Muscle of leg (tissue), 11 donors: ENCODE results near the gene MLH3. TPM values are rescaled to one million over a fixed set of nuclear protein-coding genes. Genes with fewer than 3 reads are reported as not detected.

Experiments
- DNase-seq: peaks from one replicate; pipeline ENCODE4 v3.0.0; 2013
- H3K27ac ChIP-seq: one replicate; pipeline ENCODE4 v1.5.1; 2013; ENCODE audit warnings: mild to moderate bottlenecking, low read length, control low read depth
- H3K27me3 ChIP-seq: one replicate; pipeline ENCODE4 v1.6.1; 2013; ENCODE audit warnings: low read length; ENCODE audit not compliant: control insufficient read depth, insufficient read depth
- H3K36me3 ChIP-seq: one replicate; pipeline ENCODE4 v1.6.1; 2013; ENCODE audit warnings: low read length; ENCODE audit not compliant: control insufficient read depth, insufficient read depth
- H3K4me1 ChIP-seq: one replicate; pipeline ENCODE4 v1.6.1; 2013; ENCODE audit warnings: low read length; ENCODE audit not compliant: control insufficient read depth, insufficient read depth
- H3K4me3 ChIP-seq: one replicate; pipeline ENCODE4 v1.5.1; 2013; ENCODE audit warnings: low read length, control low read depth
- H3K9me3 ChIP-seq: replicated peaks from 2 replicates; pipeline ENCODE4 v1.6.1; 2013; ENCODE audit warnings: low read depth, low read length; ENCODE audit not compliant: control insufficient read depth
- WGBS: methylation state at CpG from one replicate; pipeline ENCODE4 v1.1.5; 2013; ENCODE audit warnings: missing lambda C conversion rate; ENCODE audit not compliant: insufficient coverage; 5-methylcytosine and 5-hydroxymethylcytosine counted together
- polyA plus RNA-seq, 8 donors: library from polyadenylated mRNA; unstranded; fragments of 120-200 nt; gene quantifications; one replicate each; pipeline versions ENCODE4 v1.2.1 to v1.2.3, GENCODE V29; 2013; ENCODE audit warnings: inconsistent platforms in 1 of 8, low replicate concordance in 1 of 8; ENCODE audit not compliant: insufficient read length in 8 of 8, insufficient read depth in 1 of 8
- total RNA-seq: library from RNA; stranded (reverse); fragments of 120-200 nt; gene quantifications from one replicate; pipeline ENCODE4 v1.2.4, GENCODE V29; 2013

Gene MLH3
- total and polyA plus RNA-seq, 9 donors: 18.4 to 40.9 (median 20.0) TPM

DNA sequence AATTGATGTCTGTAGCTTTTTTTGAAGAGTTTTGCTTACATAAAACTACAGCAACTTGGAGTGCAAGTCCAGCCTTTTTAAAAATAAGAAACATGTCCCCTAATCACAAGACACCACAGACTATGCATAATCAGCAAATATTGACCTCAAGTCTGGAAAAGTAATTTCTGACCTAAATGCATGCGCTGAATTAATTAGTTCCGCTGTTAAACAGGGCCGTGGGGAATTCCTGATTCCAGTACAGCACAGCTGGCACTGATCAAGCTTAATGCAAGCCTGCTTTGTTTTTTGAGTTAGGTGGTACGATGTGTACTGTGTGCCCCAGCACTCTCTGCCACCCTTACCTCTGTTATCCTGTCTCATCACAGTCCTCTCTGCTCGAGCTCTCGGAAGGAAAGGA is 9.2 kb downstream of the MLH3 start:
- H3K27ac ChIP-seq: no peak overlapping the region

DNA sequence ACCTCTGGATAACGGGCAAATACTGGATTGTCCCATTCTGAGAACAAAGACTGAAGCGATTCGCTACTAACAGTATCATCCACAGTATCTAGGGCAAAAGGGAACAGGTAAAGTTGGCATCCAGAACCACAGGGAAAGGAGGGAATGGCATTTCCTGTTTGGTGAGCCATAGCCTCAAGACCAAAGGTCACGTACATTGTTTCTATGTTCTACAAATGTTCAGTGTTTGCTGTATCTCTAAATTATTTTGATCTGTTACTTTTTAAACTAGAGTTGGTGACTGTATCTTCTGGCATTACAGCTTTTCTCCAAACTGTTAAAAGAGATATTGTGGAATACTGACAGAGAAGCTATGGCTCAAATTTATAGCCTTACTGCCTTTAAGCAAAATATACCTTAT is 9.7 kb downstream of the MLH3 start:
- Histone ChIP-seq H3K9me3 (no peaks in the 10 kb centered on the region), H3K27ac (no peak overlapping the region), H3K4me3 (no peak overlapping the region), H3K36me3 (peaks cover 22% of the 10 kb centered on the region), H3K27me3 (no peaks in the 10 kb centered on the region), H3K4me1 (peaks cover 3% of the 10 kb centered on the region)
- no peak for DNase-seq
- no CpG with 5 or more reads among the region's 4 CpGs for WGBS

More for the DNA sequence above, 9.2 kb downstream of the MLH3 start:
- no peak for DNase-seq
- H3K9me3 ChIP-seq: no peaks in the 10 kb centered on the region
- WGBS: 20% methylated on average over 1 of the region's 6 CpGs
- H3K4me3 ChIP-seq: no peak overlapping the region
- peaks cover 20% of the 10 kb centered on the region for H3K36me3 ChIP-seq
- no peaks in the 10 kb centered on the region for H3K27me3 ChIP-seq
- peaks cover 3% of the 10 kb centered on the region for H3K4me1 ChIP-seq

DNA sequence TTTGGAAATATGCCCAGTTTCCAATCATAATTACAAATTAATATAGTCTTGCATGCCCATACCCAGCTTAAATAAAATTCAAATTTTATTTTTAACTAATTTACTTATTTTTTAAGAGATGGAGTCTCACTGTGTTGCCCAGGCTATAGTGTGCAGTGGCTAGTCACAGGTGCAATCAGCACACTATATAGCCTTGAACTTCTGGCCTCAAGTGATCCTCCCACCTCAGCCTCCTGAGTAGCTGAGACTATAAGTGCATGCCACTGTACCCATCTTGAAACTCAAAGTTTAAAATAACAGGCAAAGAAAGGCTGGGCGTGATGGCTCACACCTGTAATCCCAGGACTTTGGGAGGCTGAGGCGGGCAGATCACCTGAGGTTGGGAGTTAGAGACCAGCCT is 10.3 kb downstream of the MLH3 start:
- WGBS: no CpG with 5 or more reads among the region's 2 CpGs
- H3K27me3 ChIP-seq: no peaks in the 10 kb centered on the region
- H3K27ac ChIP-seq: no peak overlapping the region
- peaks cover 25% of the 10 kb centered on the region for H3K36me3 ChIP-seq
- DNase-seq: no peak
- no peak overlapping the region for H3K4me3 ChIP-seq
- no peaks in the 10 kb centered on the region for H3K9me3 ChIP-seq
- H3K4me1 ChIP-seq: peaks cover 3% of the 10 kb centered on the region

DNA sequence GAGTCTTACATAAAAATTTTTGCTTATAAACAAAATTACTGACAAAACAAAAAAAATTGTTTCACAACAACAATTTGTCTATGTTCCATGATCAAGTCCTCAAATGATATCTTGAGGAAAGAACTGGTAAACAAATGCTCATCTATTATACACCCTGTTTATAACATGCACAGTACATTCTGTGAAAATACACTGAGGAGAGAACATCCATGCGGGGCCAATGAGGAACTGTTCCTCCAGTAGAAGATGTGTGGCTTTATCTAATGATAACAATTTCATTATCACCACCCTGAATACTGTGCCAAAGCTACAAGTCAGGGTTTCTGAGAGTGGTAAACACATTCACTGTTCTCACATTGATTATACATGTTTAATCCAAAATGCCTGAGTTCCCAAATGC is 10.8 kb downstream of the MLH3 start:
- H3K27ac ChIP-seq: no peak overlapping the region
- H3K4me3 ChIP-seq: no peak overlapping the region
- no CpG with 5 or more reads among the region's 1 CpG for WGBS
- peaks cover 3% of the 10 kb centered on the region for H3K4me1 ChIP-seq
- peaks cover 29% of the 10 kb centered on the region for H3K36me3 ChIP-seq
- H3K27me3 ChIP-seq: no peaks in the 10 kb centered on the region
- H3K9me3 ChIP-seq: no peaks in the 10 kb centered on the region
- DNase-seq: no peak

DNA sequence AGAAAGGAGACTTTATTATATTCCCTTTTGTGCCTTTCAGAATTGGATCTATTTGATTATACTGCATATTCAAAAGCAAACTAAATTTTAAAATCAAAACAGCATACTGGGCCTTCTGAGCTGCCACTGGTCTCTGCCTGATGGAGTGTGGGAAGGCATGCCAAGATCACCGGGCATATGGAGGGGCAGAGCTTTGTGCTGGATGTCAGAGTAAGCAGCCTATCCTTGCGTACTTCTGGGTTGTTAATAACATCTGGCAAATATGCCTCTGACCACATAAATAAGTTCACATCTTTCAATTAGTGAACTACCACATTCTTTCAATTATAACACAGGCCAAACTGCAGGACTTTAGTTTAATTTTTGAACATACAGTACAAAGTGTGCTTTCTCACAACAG is 18.3 kb downstream of the MLH3 start:
- DNase-seq: no peak
- WGBS: 67% methylated on average over 1 of the region's 2 CpGs
- Histone ChIP-seq H3K27ac (no peak overlapping the region), H3K36me3 (peaks cover 46% of the 10 kb centered on the region), H3K27me3 (no peaks in the 10 kb centered on the region), H3K4me1 (no peaks in the 10 kb centered on the region), H3K4me3 (no peak overlapping the region), H3K9me3 (no peaks in the 10 kb centered on the region)

DNA sequence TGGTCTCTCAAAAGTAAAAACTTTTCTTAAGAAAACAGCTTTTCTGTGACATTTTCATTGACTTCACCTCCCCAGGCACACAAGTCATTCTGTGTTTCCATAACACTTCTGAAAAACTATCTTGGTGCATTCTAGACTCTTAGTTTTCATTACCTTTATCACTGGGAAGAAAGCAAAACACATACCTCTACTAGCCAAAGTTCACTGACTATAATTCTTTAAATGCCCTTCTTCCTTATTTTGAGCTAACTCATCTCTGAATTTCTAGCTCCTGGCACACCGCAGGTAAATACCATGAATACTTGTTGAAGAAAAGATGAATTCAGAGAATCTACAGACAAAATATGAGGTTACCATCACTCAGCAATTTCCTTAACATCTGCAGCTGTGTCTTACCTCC is 21.1 kb downstream of the MLH3 start:
- no peak overlapping the region for H3K4me3 ChIP-seq
- no peaks in the 10 kb centered on the region for H3K4me1 ChIP-seq
- peaks cover 44% of the 10 kb centered on the region for H3K36me3 ChIP-seq
- H3K27ac ChIP-seq: no peak overlapping the region
- H3K27me3 ChIP-seq: no peaks in the 10 kb centered on the region
- DNase-seq: no peak
- H3K9me3 ChIP-seq: no peaks in the 10 kb centered on the region
- WGBS: no CpG with 5 or more reads among the region's 1 CpG

DNA sequence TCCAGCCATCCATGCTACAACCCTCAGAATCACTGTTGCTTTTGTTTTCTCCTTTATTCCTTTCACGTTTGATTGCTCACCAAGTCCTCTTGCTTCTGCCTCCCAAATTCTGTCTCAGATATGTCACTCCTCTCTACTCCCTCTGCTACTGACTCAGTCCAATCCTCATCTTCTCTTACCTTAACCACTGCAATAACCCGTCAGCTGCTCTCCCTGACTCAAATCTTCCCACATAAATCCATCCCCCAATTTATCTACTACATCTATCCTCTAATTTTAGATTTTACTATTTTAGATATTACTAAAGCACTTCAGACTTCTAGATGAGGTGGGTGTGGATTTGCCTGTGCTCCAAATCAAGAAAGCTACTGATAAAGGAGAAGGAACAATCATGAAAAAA is 25.4 kb downstream of the MLH3 start:
- Histone ChIP-seq H3K4me1 (no peaks in the 10 kb centered on the region), H3K9me3 (no peaks in the 10 kb centered on the region), H3K36me3 (peaks cover 30% of the 10 kb centered on the region), H3K27me3 (no peaks in the 10 kb centered on the region), H3K27ac (no peak overlapping the region), H3K4me3 (no peak overlapping the region)
- 93% methylated on average over 2 of the region's 2 CpGs for WGBS
- no peak for DNase-seq

DNA sequence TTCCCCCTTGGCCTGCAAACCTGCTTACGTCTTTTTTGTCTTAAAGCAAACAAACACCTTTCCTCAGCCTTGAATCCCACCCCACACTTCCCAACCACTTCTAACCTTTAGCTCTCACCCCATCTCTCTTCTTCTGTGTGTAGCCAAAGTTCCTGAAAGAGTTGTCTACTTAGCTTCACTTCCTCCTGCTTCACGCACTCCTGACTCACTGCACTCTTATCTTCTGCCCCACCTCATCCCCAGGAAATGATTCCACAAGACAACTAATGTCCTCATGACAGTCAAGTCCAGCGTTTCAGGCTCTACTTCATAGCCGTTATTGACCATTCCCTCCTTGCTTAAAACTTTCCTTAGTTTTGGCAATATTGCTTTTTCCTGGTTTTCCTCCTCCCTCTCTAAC is 26.2 kb downstream of the MLH3 start:
- Histone ChIP-seq H3K36me3 (peaks cover 33% of the 10 kb centered on the region), H3K4me1 (no peaks in the 10 kb centered on the region), H3K4me3 (no peak overlapping the region), H3K27me3 (no peaks in the 10 kb centered on the region), H3K9me3 (no peaks in the 10 kb centered on the region), H3K27ac (no peak overlapping the region)
- WGBS: 72% methylated on average over 4 of the region's 4 CpGs
- no peak for DNase-seq

DNA sequence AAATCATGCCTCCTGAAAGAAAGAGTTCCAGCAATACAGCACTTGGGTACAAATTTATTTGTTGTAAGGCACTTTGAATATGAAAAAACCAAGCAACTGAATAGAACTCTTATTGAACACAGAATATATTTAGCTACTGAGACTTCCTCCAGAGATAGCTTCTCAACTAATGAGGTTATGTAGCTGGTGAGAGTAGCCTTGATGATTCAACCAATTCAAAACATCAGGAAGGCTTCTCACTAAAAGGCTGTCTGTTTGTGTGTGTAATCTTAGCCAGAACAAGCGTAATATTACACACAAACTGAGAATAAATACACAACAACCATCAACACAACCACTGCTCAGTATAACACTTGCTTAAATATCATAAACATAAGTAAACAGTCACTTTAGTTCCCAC is 28.2 kb downstream of the MLH3 start:
- Histone ChIP-seq H3K27me3 (no peaks in the 10 kb centered on the region), H3K9me3 (no peaks in the 10 kb centered on the region), H3K4me1 (no peaks in the 10 kb centered on the region), H3K27ac (no peak overlapping the region), H3K36me3 (peaks cover 41% of the 10 kb centered on the region), H3K4me3 (no peak overlapping the region)
- DNase-seq: no peak
- WGBS: no CpG with 5 or more reads among the region's 1 CpG

DNA sequence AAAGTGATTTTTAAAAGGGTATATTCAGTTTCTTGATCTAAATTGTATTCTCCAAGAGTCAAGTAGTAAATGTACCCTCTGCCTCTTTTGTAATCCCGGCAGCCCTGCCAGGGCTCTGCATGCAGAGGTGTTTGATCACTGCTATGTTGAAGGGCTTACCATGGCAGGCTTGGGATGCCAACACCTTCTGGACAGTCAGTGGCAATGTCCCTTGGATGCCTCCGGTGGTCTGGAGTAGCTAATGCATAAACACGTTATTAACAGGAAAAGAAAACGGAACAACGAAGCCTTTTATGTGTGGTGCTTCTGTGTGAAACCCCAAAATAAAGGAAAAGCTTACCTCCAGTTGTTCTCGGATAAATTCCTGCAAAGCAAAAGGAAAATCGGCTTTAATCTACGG is 28.6 kb downstream of the MLH3 start:
- no peaks in the 10 kb centered on the region for H3K9me3 ChIP-seq
- H3K36me3 ChIP-seq: peaks cover 45% of the 10 kb centered on the region
- no peaks in the 10 kb centered on the region for H3K4me1 ChIP-seq
- no peak overlapping the region for H3K27ac ChIP-seq
- no peak for DNase-seq
- WGBS: 100% methylated on average over 2 of the region's 8 CpGs
- no peak overlapping the region for H3K4me3 ChIP-seq
- H3K27me3 ChIP-seq: no peaks in the 10 kb centered on the region

DNA sequence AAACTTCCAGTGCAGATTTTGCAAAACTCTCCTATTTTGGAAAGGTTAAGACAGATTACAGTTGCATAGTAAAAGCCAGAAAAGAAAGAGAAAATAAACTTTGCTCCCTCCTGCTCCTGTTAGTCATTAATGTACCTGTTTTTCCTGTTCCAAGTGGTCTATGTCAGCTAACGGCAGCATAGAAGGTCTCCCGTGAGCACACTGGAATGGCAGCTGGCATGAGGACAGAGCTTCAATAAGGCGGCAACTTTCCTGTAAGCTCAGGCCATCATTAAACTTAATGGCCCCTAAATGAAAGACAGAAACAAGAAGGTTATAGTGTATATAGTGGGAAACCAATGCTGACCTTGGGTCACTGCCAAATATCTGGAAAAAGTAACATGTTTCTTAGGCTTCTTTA is 32.6 kb downstream of the MLH3 start:
- WGBS: 80% methylated on average over 2 of the region's 3 CpGs
- no peak overlapping the region for H3K27ac ChIP-seq
- no peak for DNase-seq
- no peaks in the 10 kb centered on the region for H3K9me3 ChIP-seq
- no peaks in the 10 kb centered on the region for H3K27me3 ChIP-seq
- no peak overlapping the region for H3K4me3 ChIP-seq
- H3K4me1 ChIP-seq: no peaks in the 10 kb centered on the region
- H3K36me3 ChIP-seq: peaks cover 60% of the 10 kb centered on the region
